Ramos (cell line): ENCODE results near the gene ARHGAP28.

Source experiments
- in situ Hi-C: fragments of 300-500 bp; cut with MboI; formaldehyde crosslinking; loops from one replicate; pipeline ENCODE4 v1.14.3; 2022; ENCODE audit warnings: low sequenced_read_pairs; ENCODE audit not compliant: unreplicated experiment

Gene ARHGAP28

DNA sequence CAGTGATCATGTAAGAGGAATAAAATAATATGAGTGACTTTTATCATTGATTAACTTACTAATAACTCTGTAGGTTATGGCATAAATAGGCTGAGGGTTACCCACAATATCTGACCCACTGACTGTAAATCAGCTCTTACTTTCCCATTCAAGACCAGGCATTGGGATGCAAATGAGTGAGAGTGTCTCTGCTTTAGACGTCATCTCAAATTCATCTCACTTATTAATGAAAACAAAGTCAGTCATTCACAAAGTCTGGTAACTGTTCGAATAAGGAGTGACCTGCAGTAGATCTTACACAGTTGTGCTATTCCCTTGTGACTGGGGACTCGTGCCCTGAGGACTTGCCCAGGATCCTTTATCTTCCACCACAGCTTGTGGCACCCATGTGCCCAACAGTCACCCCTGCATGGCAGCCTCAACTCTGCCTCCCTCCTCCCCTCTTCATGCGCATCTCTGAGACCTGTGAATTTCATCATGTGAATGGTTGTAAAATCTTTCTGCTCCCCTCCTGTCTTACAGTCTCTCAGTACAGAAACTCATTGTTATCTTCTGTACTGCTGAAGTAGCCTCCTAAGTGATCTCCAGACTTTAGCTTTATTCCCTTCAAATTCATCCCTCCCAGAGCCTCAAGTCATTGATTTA, 131.4 kb downstream of the ARHGAP28 start:
- in situ Hi-C loops = no loop called here

- in situ Hi-C loops = no loop called here
These were observed 135.7 kb downstream of the ARHGAP28 start for GRCh38 chr18:6865251-6865650.

GRCh38 chr18:6866552-6867085, 137.1 kb downstream of the ARHGAP28 start:
- in situ Hi-C loops = no loop called here

DNA sequence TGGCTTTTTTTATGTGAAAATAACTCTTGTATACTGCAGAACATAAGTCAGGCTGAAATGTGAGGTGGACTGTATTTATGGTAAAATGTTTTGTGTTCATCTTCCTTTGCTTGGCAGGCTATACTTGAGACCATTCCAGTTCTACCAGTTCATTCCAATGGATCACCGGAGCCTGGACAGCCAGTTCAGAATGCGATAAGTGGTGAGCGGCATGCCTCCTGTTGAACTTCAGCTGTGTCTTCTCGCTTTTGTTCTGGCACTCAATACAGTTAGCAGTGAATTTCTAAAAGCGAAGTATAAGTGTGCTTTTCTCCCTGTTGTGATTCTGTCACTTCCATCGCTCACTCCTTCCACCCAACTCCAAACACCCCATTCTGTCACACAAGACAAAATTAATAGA, 138.5 kb downstream of the ARHGAP28 start:
- in situ Hi-C loops = no loop called here

- in situ Hi-C loops = no loop called here
These were observed 142.1 kb downstream of the ARHGAP28 start for GRCh38 chr18:6871566-6871965.

- in situ Hi-C loops = no loop called here
These were observed 143.7 kb downstream of the ARHGAP28 start for GRCh38 chr18:6873040-6873751.

DNA sequence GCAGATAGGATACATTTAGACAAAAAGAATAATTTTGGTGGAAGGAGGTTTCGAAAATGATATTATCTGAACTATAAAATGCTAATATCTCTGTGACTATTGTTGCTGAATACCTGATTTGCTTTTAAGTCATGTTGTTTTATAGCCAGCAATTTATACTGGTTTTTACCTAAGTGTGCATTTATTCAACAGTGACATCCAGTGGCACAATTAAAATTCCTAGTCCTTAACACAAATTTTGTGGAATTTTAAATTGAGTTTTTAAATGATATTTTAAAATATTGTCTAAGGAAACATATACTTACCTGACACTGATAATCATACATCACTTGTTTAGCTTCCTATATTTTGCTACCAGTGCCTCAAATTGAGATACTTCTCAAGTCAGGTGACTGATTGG, 144.8 kb downstream of the ARHGAP28 start:
- in situ Hi-C loops = no loop called here

- in situ Hi-C loops = loop anchor here (25.0 kb wide), 1 partner anchor 338 kb away; no protein-coding TSS in a partner anchor
These were observed 146.2 kb downstream of the ARHGAP28 start for GRCh38 chr18:6875749-6876148.

DNA sequence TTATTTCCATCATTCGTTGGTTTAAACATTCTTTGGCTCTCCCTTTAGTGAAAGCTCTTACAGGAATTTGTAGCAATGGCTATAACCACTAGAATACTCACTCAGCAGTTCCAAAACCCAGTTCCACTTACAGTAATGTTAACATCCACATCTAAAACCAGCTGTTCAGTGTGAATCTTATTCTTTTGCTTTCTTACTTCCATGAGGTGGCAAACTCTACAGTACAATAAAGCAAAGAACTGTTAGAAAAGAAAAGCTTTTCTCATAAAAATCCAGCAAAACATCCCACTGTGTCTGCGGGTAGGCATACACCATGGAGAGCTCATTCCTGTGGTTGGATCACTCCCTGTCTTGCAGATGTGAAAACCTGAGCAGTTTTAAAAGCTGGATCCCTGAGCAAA, 147.1 kb downstream of the ARHGAP28 start:
- in situ Hi-C loops = loop anchor here (25.0 kb wide), 1 partner anchor 339 kb away; no protein-coding TSS in a partner anchor

- in situ Hi-C loops = loop anchor here (25.0 kb wide), 1 partner anchor 340 kb away; no protein-coding TSS in a partner anchor
These were observed 147.8 kb downstream of the ARHGAP28 start for GRCh38 chr18:6877288-6877687.

DNA sequence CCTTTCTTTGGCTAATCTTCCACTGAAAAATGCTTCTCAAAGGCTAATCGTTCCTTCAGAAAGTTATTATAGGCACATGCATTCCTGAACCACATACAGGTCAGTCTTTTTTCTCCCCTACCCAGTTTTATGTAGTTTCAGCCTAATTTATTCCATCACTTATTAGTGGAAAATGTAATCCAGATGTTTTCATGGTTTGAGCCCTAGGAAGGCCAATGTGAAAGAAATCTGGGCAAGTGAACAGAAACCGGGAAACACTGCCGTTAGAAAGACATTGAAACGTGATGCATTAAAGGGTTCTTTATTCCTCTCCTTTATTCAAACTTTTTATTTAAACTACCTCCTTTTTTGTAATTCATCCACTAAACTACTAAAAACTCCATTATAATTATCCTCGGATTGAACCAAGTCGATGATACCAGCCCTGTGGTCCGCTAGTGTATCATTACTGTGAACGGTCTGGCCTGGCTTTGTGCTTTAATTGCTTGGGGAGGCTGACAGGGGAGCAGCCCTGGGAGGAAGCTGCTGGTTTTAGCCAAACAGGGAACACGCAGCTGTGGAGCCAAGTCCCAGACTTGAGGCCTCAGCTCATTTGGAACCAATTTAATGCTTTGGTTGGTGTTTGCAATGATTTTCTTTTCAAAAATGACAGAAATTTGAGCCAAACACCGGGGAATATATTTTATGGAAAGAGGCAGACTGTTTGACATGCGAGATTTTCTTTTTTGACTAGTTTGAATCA, 149.2 kb downstream of the ARHGAP28 start:
- in situ Hi-C loops = loop anchor here (25.0 kb wide), 1 partner anchor 341 kb away; no protein-coding TSS in a partner anchor

DNA sequence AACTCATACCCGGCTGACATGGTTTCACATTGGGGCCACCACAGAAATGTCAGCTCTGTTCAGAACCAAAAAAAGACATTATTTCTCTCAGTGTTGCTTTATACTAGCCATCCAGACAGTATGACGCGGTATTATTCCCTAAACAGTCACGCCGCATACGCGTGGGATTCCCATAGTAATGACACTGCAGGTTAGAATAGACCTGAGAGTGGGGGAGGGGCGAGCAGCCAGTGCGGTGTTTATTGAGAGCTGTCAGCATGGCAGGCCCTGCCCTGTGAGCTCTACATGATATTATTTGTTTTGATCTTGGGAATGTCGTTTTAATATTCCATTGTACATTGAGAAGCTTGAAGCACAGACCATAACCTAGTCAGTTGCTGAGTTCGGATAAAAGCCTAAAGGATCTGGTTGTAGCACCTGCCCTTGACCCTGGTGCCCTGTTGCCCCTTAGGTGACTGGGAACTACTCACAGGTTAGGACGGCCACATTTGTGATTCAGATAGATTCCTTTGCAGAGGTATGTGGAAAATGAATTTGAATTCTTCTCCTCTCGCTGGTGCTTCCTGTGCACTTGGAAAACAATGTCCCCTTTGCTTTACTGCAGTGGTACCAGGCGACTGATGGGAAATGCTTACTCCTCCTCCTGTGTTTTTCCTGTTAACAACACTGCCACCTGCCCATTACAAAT, 150.1 kb downstream of the ARHGAP28 start:
- in situ Hi-C loops = loop anchor here (25.0 kb wide), 1 partner anchor 342 kb away; no protein-coding TSS in a partner anchor

- in situ Hi-C loops = loop anchor here (25.0 kb wide), 1 partner anchor 344 kb away; no protein-coding TSS in a partner anchor
These were observed 151.7 kb downstream of the ARHGAP28 start for GRCh38 chr18:6881034-6881820.

- in situ Hi-C loops = loop anchor here (25.0 kb wide), 1 partner anchor 345 kb away; no protein-coding TSS in a partner anchor
These were observed 152.9 kb downstream of the ARHGAP28 start for GRCh38 chr18:6882401-6882800.

GRCh38 chr18:6885006-6885481, 155.5 kb downstream of the ARHGAP28 start:
- in situ Hi-C loops = loop anchor here (25.0 kb wide), 1 partner anchor 348 kb away; no protein-coding TSS in a partner anchor

DNA sequence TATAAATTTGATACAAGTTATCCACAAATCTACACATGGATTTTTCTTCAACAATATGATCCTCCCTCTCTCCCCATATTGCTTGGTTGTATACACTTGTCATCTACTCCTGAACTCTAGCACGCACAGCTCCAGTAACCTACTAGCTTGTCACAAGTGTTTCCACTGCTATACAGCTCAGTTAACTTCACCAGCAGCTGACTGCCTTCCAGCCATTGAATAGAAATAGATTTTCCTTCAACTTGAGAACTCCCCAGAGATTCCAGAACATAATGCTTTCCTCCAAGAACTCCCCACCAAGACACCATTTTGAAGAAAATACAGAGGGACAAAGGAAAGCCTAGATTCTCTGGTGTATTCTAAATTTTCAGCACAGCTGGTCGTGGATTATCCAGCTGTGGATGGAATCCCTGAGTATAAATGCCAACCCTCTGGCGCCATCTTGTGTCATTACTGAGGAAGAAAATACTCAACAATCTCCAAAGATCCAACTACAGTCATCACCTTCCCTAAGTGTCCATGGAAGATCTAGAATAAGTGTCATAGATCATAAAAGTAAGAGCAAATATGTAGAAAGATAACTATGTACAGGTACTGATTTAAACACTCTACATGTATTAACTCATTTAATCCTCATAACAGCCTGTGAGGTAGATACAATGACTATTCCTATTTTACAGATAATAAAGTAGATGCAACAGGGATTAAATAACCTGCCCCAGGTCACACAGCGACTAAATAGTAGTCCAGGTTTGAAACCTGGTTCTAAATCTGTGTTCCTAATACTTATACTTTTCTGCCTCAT, 156.7 kb downstream of the ARHGAP28 start:
- in situ Hi-C loops = loop anchor here (25.0 kb wide), 1 partner anchor 349 kb away; no protein-coding TSS in a partner anchor

DNA sequence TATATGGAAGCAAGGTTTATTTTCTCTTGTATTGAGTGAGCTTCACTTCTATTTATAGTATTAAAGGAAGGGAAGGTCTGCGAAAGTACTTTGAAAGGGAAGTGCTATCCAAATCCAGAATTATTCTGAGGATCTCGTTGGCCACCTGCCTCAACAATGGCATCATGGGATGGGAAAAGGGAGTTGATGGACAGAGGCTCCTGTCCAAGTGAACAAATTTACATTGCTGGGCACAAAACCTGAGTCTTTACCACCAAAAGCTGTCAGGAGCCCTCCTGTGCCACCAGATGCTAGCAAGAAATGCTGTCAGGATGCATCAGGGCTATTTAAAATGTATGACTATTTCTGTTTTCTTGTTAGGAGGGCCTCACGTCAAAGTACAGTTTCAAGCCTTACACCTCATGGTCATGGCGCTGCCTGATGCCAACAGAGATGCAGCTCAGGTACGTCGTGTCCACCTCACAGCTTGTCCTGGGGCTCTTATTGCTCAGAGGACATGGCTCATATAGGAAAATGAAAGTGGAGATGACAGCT, 157.3 kb downstream of the ARHGAP28 start:
- in situ Hi-C loops = loop anchor here (25.0 kb wide), 1 partner anchor 350 kb away; no protein-coding TSS in a partner anchor

GRCh38 chr18:6891788-6892187, 162.3 kb downstream of the ARHGAP28 start:
- in situ Hi-C loops = loop anchor here (25.0 kb wide), 1 partner anchor 354 kb away; no protein-coding TSS in a partner anchor
